GM19193 (cell line): ENCODE data around the gene APOH.

ENCODE experiments used
- POLR2A ChIP-seq: IDR thresholded peaks from 4 replicates; pipeline ENCODE4 v1.6.1; 2011; ENCODE audit not compliant: insufficient read depth, insufficient read length; ENCODE audit errors: extremely low read depth

APOH gene

GRCh38 chr17:66185862-66186261 lies 43.4 kb downstream of the APOH start:
- no peak for TF ChIP-seq POLR2A

GRCh38 chr17:66184392-66184791 lies 44.8 kb downstream of the APOH start:
- no peak for TF ChIP-seq POLR2A

- no peak for TF ChIP-seq POLR2A
Observed at GRCh38 chr17:66183529-66183928, 45.7 kb downstream of the APOH start.

GRCh38 chr17:66178642-66179041 lies 50.6 kb downstream of the APOH start:
- TF ChIP-seq POLR2A = no peak

- TF ChIP-seq POLR2A = no peak
Observed at GRCh38 chr17:66177048-66177447, 52.2 kb downstream of the APOH start.

- TF ChIP-seq POLR2A = no peak
Observed at GRCh38 chr17:66175892-66176291, 53.3 kb downstream of the APOH start.

GRCh38 chr17:66172691-66173223 lies 56.5 kb downstream of the APOH start:
- TF ChIP-seq POLR2A = no peak

GRCh38 chr17:66172144-66172543 lies 57.1 kb downstream of the APOH start:
- TF ChIP-seq POLR2A = no peak

GRCh38 chr17:66171692-66172091 lies 57.5 kb downstream of the APOH start:
- no peak for TF ChIP-seq POLR2A

GRCh38 chr17:66171172-66171571 lies 58.0 kb downstream of the APOH start:
- no peak for TF ChIP-seq POLR2A

GRCh38 chr17:66169839-66170238 lies 59.4 kb downstream of the APOH start:
- no peak for TF ChIP-seq POLR2A

- TF ChIP-seq POLR2A = no peak
Observed at GRCh38 chr17:66167189-66167815, 61.9 kb downstream of the APOH start.

- TF ChIP-seq POLR2A = no peak
Observed at GRCh38 chr17:66165537-66166123, 63.6 kb downstream of the APOH start.
